ENCODE results near the gene KTI12.

KTI12 gene

DNA sequence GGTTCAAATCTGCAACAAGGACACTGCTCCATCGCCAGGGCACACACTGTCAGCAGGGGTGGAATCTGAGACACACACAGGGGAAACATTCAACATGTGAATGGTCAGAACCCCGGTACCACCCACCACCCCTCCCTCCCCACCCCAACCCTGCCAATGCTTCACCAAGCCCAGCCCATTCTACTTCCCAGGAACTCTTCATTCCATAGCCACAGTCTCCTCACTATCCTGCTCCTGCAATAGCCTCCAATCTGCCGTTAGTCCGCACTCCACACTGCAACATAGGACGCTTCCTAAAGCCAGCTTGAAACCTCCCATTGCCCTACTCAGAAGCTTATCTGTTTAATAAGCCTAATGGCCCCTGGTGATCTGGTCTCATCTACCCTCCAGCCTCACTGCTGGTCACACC lies 35.6 kb downstream of the KTI12 start:
- Mint-ChIP-seq H3K36me3 (ENCODE audit: low read depth) (no peaks in the 10 kb centered on the region), H3K4me3 (no peak overlapping the region), H3K27ac (no peak overlapping the region), H3K9me3 (no peaks in the 10 kb centered on the region), H3K27me3 (ENCODE audit: low read depth, poor library complexity) (peaks cover 24% of the 10 kb centered on the region), H3K4me1 (peaks cover 5% of the 10 kb centered on the region)
- no peak for DNase-seq
- TF ChIP-seq, protein P1, sequence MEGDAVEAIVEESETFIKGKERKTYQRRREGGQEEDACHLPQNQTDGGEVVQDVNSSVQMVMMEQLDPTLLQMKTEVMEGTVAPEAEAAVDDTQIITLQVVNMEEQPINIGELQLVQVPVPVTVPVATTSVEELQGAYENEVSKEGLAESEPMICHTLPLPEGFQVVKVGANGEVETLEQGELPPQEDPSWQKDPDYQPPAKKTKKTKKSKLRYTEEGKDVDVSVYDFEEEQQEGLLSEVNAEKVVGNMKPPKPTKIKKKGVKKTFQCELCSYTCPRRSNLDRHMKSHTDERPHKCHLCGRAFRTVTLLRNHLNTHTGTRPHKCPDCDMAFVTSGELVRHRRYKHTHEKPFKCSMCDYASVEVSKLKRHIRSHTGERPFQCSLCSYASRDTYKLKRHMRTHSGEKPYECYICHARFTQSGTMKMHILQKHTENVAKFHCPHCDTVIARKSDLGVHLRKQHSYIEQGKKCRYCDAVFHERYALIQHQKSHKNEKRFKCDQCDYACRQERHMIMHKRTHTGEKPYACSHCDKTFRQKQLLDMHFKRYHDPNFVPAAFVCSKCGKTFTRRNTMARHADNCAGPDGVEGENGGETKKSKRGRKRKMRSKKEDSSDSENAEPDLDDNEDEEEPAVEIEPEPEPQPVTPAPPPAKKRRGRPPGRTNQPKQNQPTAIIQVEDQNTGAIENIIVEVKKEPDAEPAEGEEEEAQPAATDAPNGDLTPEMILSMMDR (IDR thresholded peaks at IDR 0.05) = no peak

DNA sequence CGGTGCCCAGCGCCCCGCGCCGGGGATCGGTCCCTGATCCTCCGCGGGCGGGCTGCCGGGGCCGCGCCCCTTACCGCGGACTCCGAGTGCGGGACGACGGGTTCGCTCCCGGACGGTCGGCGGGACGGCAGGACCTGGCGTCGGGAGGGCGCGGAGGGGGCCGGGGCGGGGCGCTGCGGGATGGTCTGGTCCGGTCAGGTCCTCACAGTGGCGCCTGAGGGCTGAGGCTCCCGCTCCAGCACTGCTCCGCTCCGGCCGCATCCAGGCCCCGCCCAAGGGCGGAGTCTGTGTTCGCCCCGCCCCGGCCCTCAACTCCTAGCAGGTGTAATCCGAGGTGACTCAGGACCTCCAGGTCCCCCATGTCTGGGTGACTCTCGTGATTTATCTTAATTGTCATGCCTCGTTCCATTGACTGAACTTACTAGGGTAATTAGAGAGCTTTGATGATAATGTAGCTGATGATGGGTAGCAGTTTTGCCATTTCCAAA lies 43.1 kb downstream of the KTI12 start, which contains the start of gene RAB3B:
RAB3B (minus strand) TSS at position 223 of the 488 bp plus-strand sequence. CDS start 13,583 bp downstream, outside the sequence.
- no peak within 1 kb of the TSS for H3K27ac Mint-ChIP-seq
- no peaks in the 10 kb centered on the region for H3K36me3 Mint-ChIP-seq (ENCODE audit: low read depth)
- TF ChIP-seq, protein P1 (IDR thresholded peaks at IDR 0.05) = no peak
- peak; percentile 95 for DNase-seq
- peak within 1 kb of the TSS; percentile 88 for H3K4me3 Mint-ChIP-seq
- H3K27me3 Mint-ChIP-seq (ENCODE audit: low read depth, poor library complexity) = peaks cover 57% of the 10 kb centered on the region
- H3K4me1 Mint-ChIP-seq = peaks cover 12% of the 10 kb centered on the region
- H3K9me3 Mint-ChIP-seq = no peaks in the 10 kb centered on the region

DNA sequence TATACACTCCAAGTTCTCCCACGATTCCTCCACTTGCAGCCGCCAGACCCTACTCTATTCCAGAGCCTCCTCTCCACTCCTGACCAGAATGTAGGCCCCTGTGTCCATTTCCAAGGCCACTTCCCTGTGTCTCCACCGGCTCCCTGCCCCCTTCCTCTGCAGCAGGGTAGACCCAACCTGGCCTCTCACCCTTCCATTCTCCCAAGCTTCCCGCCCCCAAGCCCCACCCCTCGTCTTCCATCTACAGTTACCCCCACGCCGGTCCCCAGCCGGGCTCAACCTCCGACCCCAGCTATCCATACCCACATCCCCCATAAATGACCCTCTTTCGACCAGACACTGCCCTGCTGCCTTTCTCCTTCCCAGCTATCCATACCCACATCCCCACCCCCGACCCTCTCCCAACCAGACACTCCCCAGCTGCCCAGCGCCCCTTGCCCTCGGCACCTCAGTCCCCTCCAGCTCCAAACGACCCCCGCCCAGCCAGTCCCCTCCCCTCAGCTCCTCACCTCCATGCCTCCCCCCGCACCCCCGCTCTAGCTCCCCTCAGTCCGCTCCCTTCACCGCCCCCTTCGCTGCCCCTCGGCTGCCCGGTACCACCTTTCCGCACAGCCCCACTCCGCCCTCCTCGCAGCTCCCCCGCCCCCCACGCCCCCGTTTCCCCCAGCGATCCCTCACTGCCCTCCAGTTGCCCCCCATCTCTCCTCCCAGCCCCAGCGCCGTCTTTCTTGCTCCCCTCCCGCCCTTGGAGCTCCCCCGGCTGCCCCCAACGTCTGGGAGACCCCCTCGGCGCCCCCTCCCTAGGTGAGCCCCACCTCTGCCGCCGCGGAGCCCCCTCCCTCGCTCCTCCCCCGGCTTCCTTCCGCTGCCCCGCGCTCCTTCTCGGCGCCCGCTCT lies 43.8 kb downstream of the KTI12 start:
- Mint-ChIP-seq H3K36me3 (ENCODE audit: low read depth) (no peaks in the 10 kb centered on the region), H3K4me1 (peaks cover 12% of the 10 kb centered on the region)

DNA sequence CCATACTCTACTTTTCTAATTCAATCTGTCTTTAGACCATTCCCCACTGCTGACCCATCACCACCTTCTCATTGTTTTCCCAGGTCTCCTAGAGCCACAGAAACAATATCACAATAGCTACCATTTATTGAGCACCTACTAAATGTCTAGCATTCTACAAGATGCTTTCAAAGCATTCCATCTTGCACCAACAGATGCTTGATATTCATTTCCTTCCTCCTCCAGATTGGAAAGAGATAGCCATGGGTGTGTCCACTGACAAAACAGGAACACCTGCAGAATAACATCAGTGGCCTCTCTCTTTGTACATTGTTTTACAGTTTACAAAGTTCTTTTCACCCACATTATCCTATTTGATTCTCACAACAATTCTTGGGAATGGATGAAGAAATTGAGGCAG lies 45.4 kb downstream of the KTI12 start:
- H3K27me3 Mint-ChIP-seq (ENCODE audit: low read depth, poor library complexity) = peaks cover 46% of the 10 kb centered on the region
- no peaks in the 10 kb centered on the region for H3K9me3 Mint-ChIP-seq
- H3K4me1 Mint-ChIP-seq = peaks cover 12% of the 10 kb centered on the region
- H3K36me3 Mint-ChIP-seq (ENCODE audit: low read depth) = no peaks in the 10 kb centered on the region
- TF ChIP-seq, protein P1 (IDR thresholded peaks at IDR 0.05) = no peak
- no peak overlapping the region for H3K27ac Mint-ChIP-seq
- DNase-seq = no peak
- H3K4me3 Mint-ChIP-seq = peak overlapping the region; percentile 56

More for the DNA sequence above, 43.8 kb downstream of the KTI12 start:
- Mint-ChIP-seq H3K27ac (no peak overlapping the region), H3K9me3 (no peaks in the 10 kb centered on the region), H3K4me3 (peak overlapping the region; percentile 88), H3K27me3 (ENCODE audit: low read depth, poor library complexity) (peaks cover 57% of the 10 kb centered on the region)
- peak; percentile 37 for DNase-seq
- TF ChIP-seq, protein P1 (IDR thresholded peaks at IDR 0.05) = no peak

DNA sequence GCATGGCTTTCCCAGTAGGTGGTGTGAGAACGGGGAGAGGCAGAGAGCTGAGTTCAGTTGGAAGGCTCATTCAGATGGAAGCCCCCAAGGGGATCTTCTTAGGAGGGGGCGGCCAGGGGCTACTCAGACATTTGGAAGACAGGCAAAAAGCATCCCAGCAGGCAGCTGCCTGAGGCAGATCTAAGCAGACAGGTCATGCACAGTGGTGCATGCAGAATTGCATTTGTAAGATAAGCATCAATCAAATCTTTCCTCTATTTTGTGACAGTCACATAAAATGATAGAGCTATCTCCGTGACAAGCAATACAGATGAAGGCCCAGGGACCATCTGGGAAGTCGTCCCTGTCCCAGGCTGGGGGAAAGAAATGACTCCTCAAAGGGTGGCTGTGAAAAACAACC lies 46.9 kb downstream of the KTI12 start:
- Mint-ChIP-seq H3K9me3 (no peaks in the 10 kb centered on the region), H3K27me3 (ENCODE audit: low read depth, poor library complexity) (peaks cover 31% of the 10 kb centered on the region), H3K4me3 (no peak overlapping the region), H3K4me1 (peaks cover 12% of the 10 kb centered on the region), H3K36me3 (ENCODE audit: low read depth) (no peaks in the 10 kb centered on the region), H3K27ac (no peak overlapping the region)
- DNase-seq = peak; percentile 4
- TF ChIP-seq, protein P1 (IDR thresholded peaks at IDR 0.05) = no peak

All from nephron progenitor cell (in vitro differentiated cells).